Activated CD4-positive, alpha-beta T cell treated with anti-CD3 and anti-CD28 coated beads, Interleukin-2, amount 50 U/mL, for 4 hours (primary cell): ENCODE data around the gene ZNF146.
"Not testable (repeated sequence)": the region's sequence is repeated elsewhere in the genome, so short reads cannot be mapped to it uniquely, and the experiment has no call there.

Experiments used
- DNase-seq, 2 experiments: peaks; one replicate each; pipeline ENCODE4 v3.0.0-alpha.2; 2020

The ZNF146 gene

DNA sequence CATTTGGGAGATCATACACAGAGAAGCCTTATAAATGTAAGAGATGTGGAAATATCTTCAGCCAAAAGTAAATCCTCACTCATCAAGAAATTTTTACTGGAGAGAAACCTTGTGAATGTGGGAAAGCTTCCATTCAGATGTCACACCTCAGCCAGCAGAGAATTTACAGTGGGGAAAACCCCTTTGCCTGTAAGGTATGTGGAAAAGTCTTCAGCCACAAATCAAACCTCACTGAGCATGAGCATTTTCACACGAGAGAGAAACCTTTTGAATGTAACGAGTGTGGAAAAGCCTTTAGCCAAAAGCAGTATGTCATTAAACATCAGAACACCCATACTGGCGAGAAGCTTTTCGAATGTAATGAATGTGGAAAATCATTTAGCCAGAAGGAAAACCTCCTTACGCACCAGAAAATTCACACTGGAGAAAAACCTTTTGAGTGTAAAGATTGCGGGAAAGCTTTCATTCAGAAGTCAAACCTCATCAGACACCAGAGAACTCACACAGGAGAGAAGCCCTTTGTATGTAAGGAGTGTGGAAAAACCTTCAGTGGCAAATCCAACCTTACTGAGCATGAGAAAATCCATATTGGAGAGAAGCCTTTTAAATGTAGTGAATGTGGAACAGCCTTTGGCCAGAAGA is 21.5 kb downstream of the ZNF146 start:
- no peak for DNase-seq

DNA sequence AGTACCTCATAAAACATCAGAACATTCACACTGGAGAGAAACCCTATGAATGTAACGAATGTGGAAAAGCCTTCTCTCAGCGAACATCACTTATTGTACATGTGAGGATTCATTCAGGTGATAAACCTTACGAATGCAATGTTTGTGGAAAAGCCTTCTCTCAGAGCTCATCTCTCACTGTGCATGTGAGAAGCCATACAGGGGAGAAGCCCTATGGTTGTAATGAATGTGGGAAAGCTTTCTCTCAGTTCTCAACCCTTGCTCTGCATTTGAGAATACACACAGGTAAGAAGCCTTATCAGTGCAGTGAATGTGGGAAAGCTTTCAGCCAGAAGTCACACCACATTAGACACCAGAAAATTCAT is 22.0 kb downstream of the ZNF146 start:
- no peak for DNase-seq

DNA sequence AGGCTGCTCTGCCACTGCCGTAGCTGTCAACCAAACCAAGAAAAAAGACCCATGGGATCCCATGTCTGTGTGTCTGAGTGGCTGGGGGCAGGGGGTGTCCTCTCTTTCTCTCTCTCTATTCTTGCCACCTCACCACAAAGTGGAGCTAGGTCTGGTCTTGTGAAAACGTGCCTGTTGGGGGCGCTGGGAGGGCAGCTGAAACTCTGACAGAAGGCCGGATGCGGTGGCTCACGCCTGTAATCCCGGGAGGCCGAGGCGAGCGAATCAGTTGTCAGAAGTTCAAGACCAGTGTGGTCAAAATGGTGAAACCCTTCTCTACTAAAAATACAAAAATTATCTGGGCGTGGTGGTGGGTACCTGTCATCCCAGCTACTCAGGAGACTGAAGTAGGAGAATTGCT is 29.2 kb downstream of the ZNF146 start:
- DNase-seq: no peak

DNA sequence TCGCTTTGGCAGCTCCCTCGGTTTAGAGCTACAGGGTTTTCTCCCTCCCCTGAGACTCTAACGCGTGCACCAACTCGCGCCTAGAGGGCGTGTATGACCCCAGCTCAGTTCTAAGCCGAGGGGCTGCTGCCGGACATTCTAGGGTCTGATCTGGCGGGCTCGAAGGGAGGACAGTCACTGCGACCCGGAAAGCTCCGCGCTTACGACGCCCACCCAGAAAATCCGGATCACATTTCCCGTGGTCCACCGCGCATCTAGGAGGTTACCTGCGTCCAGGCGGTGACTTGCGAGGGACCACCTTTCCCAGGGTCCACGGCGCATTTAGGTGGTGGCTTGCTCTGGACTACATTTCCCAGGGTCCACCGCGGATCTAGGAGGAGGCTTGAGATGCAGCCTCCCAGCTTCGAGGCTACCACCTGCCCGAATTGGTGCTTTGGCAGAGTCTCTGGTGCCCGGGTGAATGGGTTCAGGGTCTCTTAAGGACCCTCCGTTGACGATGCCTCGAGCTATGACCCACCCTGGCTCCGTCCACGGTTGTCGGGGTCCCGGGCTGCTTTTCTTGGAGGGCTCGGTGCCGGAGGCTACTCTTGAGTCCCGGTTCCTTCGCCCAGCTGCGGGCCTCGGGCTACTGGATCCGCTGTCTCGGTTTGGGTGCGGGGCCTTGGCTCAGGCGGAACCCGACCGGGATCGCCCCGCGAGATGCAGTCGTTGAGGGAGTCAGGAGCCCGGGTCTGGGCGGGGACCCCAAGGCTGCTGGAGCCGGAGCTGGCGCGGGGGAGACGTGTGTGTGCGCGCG is 30.5 kb downstream of the ZNF146 start:
- DNase-seq: no peak

DNA sequence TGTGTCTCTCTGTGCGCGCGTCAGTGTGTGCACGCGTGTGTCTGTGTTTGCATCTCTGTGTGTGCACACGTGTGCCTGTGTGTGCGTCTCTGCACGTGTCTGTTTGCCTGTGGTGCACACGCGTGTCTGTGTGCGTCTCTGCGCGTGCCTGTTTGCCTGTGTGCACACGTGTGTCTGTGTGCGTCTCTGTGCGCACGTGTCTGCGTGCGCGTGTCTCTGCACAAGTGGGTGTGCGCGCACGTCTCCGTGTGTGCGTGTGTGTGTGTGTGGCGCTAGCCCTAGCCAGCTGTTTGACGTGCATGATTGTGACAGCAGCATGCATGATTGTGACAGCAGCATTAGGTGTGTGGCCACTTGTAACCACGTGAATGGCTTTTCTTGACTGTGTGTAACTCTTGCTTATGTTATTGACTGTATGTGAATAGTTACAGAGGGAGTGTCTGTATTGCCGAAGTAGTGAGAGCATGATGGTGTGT is 31.1 kb downstream of the ZNF146 start:
- no peak for DNase-seq

DNA sequence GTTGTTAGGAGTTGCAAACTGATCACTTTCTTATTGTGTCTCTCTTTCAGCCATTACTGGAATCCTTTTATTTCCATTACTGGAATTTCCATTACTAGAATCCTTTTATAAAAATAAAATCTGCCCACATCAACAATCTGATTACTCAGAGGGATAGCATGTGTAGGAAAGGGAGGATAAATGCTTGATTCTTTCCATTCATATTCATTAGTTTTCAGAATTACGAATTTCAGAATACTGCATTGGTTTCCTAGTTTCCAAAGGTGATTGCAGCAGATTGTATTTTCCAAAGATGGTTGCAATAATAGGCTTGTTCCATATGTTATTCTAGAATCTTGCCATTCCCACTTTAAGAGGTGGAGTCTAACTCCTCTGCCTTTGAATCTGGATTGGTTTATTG is 37.1 kb downstream of the ZNF146 start:
- no peak for DNase-seq

DNA sequence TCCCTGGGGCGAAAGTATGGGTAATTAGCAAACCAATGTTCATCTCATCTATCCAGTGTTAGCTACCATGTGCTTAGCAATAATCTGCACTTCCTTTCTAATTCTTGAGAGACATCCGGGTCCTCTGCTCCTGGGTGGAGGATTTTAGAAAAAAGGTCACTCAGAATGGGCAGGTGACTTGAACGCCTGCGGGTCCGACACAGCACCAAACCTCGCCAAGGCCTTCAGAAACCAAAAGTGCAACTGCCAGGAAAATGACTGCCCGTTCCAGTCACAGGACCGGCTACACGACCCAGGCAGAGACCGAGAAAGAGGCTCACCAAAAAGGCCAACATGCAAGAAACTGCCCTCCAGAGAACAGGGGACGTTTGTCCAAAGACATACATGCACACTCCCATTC is 39.9 kb downstream of the ZNF146 start:
- DNase-seq: no peak

DNA sequence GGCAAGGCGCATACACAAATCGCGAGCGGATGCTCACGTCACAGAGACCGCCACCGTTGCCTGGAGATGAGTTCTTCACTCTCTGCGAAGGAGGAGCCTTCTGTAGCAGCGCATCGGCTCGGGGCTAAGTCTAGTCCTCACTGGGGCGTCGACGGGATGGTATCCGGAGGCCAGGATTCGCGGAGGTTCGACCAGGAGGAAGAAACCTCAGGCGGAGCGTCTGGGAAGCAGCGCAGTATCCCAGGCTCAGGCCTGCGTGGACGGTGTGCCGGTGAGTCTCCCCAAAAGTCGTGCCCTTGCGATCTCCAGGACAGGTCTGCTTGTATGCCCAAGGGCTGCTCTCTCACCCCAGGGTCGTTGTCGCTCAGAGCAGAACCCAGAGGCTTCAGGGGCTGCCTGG is 40.4 kb downstream of the ZNF146 start:
- DNase-seq: no peak

DNA sequence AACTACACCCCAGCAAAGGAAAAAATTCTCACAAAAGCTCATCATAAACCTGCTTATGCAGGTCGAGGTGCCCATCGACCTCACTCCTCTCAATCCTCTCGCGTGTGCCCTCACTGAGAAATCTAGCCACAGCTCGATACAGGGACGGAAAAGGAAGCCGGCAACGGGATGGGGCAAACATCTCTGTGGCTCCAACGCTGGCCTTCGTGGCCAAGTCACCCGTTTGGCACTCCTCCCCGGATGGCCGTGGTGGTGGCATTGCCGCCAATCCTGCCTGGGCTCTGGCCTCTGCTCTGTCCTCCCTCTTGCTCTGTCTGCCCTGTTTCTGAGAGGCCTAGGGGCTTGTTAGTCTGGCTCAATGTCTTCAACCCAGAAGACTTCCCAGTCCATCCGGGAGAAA is 41.2 kb downstream of the ZNF146 start:
- DNase-seq: no peak

DNA sequence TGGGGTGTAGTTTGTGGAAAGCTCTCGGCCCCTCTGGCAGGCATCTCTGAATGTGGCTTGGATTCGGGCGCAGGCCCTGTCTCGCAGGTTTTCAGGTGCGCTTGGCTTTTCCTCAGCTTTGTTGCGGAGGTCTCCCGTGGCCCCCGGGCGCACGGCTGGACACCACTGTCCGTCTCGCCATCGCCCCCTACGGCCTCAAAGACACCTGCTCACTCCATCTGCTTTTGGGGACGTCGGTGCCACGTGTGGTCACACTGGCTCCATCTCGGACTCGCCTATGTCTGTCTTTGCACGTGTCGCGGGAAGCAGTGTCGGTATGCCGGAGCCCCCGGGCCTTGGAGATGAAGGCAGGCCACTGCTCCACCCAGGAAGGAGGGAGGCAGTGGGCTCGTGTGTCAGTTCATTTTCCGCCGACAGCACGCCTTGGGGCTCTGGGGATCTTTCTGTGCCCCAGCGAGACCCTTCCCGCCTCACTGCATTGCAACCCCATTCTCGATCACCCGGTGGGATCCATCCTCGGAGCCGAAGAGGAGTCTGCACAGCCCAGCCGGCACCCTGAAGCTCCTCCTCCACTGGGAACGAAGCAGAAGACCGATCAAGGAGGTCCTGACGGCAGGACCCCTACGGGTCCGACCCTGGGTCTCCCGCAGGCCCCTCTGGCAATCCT is 42.1 kb downstream of the ZNF146 start:
- DNase-seq: no peak

DNA sequence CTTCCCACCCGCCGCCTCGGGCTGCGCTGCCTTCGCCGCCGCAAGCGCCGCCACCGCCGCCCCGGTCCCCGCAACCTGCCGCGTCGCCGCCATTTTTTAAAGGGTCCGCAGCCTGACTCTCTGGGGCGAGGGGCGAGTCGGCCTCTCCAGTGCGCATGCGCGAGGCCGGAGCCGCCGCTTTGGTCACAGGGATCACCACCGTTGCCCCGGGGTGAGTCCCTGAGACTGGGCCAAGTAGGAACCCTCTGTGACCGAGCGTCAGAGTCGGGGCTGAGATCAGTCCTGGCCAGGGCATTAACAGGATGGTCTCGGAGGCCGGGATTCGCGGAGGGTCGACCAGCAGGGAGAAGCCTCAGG is 42.6 kb downstream of the ZNF146 start:
- no peak for DNase-seq

DNA sequence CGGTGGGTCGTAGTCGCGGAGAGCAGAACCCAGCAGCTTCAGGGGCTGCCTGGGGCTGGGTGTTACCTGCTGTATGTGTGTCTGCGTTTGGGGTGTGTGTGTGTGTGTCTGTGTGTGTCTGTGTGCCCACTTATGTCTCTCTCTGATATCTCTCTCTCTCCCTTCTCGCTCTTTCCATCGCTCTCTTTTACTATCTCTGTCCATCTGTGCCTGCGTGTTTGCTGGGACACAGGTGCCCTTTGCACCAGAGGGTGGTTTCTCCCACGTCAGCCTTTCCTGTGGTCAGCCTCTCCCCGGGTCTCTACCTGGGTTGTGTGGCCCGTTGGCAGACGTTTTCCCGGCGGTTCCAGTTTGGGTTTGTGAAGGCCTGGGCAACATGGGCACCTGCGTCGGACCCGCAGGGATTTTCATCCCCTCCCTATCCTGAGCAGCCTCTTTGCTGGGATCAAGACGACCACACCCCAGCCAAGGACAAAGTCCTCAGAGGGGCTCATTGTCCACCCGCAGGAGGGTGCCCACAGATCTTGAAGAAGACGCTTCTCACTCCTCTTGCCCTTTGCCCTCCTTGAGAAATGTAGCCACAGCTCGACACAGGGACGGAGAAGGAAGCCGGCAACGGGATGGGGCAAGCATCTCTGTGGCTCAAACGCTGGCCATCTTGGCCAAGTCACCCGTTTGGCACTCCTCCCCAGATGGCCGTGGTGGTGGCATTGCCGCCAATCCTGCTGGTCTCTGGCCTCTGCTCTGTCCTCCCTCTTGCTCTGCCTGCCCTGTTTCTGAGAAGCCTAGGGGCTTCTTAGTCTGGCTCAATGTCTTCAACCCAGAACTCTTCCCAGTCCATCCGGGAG is 43.3 kb downstream of the ZNF146 start:
- DNase-seq: no peak

DNA sequence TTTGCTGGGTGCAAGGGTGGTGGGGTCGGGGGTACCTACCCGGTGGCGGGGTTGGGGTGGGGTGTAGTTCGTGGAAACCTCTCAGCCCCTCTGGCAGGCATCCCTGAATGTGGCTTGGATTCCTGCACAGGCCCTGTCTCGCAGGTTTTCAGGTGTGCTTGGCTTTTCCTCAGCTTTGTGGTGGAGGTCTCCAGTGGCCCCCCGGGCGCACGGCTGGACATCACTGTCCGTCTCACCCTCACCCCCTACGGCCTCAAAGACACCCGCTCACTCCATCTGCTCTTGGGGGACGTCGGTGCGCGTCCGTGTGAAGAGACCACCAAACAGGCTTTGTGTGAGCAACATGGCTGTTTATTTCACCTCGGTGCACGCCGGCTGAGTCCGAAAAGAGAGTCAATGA is 44.3 kb downstream of the ZNF146 start:
- DNase-seq: no peak

DNA sequence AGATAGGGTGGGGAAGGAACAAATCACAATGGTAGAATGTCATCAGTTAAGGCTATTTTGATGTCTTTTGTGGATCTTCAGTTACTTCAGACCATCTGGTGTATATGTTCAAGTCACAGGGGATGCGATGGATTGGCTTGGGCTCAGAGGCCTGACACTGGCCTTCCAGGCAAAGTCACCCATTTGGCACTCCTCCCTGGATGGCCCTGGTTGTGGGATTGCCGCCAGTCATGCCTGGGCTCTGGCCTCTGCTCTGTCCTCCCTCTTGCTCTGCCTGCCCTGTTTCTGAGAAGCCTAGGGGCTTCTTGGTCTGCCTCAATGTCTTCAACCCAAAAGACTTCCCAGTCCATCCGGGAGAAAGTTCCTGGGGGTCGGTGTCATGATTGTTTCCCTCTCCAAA is 50.2 kb downstream of the ZNF146 start:
- no peak for DNase-seq

DNA sequence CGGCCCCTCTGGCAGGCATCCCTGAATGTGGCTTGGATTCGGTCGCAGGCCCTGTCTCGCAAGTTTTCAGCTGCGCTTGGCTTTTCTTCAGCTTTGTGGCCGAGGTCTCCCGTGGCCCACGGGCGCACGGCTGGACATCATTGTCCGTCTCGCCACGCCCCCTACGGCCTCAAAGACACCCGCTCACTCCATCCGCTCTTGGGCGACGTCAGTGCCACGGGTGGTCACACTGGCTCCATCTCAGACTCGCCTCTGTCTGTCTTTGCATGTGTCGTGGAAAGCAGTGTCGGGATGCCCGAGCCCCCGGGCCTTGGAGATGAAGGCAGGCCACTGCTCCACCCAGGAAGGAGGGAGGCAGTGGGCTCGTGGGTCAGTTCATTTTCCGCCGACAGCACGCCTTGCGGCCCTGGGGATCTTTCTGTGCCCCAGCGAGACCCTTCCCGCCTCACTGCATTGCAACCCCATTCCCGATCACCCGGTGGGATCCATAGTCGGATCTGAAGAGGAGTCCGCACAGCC is 51.0 kb downstream of the ZNF146 start:
- no peak for DNase-seq

DNA sequence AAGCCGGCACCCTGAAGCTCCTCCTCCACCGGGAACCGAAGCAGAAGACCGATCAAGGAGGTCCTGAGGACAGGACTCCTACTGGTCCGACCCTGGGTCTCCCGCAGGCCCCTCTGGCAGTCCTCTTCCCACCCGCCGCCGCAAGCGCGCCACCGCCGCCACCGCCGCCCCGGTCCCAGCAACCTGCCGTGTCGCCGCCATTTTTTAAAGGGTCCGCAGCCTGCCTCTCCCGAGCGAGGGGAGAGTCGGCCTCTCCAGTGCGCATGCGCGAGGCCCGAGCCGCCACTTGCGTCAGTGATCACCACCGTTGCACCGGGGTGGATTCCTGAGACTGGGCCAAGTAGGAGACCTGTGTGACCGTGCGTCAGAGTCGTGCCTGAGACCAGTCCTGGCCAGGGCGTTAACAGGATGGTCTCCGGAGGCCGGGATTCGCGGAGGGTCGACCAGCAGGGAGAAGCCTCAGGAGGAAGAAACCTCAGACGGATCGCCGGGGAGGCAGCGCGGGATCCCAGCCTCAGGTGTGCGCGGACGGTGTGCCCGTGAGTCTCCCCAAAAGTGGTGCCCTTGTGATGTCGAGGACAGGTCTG is 51.6 kb downstream of the ZNF146 start:
- DNase-seq: no peak

DNA sequence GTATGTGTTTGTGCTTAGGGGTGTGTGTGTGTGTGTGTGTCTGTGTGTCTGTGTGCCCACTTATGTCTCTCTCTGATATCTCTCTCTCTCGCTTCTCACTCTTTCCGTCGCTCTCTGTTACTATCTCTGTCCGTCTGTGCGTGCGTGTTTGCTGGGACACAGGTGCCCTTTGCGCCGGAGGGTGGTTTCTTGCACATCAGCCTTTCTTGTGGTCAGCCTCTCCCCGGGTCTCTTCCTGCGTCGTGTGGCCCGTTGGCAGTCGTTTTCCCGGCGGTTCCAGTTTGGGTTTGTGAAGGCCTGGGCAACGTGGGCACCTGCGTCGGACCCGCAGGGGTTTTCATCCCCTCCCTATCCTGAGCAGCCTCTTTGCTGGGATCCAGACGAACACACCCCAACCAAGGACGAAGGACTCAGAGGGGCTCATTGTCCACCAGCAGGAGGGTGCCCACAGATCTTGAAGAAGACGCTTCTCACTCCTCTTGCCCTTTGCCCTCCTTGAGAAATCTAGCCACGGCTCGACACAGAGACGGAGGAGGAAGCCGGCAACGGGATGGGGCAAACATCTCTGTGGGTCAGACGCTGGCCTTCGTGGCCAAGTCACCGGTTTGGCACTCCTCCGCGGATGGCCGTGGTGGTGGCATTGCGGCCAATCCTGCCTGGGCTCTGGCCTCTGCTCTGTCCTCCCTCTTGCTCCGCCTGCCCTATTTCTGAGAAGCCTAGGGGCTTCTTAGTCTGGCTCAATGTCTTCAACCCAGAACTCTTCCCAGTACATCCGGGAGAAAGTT is 52.3 kb downstream of the ZNF146 start:
- no peak for DNase-seq

DNA sequence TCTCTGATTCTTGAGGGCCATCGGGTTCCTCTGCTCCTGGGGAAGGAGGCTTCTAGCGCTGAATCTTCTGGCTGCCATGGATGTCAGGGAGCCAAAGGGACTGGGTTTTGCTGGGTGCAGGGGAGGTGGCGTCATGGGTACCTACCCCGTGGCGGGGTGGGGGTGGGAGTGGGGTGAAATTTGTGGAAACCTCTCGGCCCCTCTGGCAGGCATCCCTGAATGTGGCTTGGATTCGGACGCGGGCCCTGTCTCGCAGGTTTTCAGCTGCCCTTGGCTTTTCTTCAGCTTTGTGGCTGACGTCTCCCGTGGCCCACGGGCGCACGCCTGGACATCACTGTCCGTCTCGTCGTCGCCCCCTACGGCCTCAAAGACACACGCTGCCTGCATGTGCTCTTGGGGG is 53.2 kb downstream of the ZNF146 start:
- DNase-seq: not testable (repeated sequence)

DNA sequence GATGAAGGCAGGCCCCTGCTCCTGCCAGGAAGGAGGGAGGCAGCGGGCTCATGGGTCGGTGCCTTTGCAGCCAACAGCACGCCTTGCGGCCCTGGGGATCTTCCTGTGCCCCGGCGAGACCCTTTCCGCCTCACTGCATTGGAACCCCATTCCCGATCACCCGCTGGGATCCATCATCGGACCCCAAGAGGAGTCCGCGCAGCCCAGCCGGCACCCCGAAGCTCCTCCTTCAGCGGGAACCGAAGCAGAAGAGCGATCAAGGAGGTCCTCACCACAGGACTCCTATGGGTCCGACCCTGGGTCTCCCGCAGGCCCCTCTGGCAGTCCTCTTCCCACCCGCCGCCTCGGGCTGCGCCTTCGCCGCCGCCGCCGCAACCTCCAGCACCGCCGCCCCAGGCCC is 53.7 kb downstream of the ZNF146 start:
- not testable (repeated sequence) for DNase-seq

DNA sequence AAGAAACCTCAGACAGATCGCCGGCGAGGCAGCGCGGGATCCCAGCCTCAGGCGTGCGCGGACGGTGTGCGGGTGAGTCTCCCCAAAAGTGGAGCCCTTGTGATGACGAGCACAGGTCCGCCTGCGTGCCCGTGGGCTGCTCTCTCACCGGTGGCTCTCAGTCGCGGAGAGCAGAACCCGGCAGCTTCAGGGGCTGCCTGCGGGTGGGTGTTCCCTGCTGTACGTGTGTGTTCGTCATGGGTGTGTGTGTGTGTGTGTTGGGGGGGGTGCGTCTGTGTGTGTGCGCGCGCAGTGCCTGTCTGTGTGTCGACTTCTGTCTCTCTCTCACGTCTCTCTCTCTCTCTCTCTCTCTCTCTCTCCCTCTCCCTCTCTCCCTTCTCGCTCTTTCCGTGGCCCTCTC is 54.4 kb downstream of the ZNF146 start:
- not testable (repeated sequence) for DNase-seq
